ENCODE results near the gene NSD2.

- TF ChIP-seq CTCF (IDR thresholded peaks at IDR 0.05; ENCODE audit: low read depth, low read length) (no peak), MAX (IDR thresholded peaks at IDR 0.05; ENCODE audit: low read depth, low read length) (no peak), POLR2A (IDR thresholded peaks at IDR 0.05; ENCODE audit: extremely low read depth, insufficient read length) (no peak)
Observed at GRCh38 chr4:1900624-1901023, 29.4 kb downstream of the NSD2 start.
